Ascending aorta (tissue), 2 donors: ENCODE data around the gene NDFIP2. TPM values are rescaled to one million over a fixed set of nuclear protein-coding genes. Genes with fewer than 3 reads are reported as not detected.
"Not testable (repeated sequence)": the region's sequence is repeated elsewhere in the genome, so short reads cannot be mapped to it uniquely, and the experiment has no call there.

Experiments
- DNase-seq, 2 donors: peaks; one replicate each; pipeline ENCODE4 v3.0.0-alpha.2; 2019; ENCODE audit warnings: low spot score in 2 of 2
- H3K27ac ChIP-seq, 2 donors: fragments of 200-600 bp; sonication (generic); one replicate each; pipeline ENCODE4 v1.5.1; 2016 to 2017; ENCODE audit warnings: mild to moderate bottlenecking in 1 of 2
- H3K27me3 ChIP-seq: fragments of 200-600 bp; sonication (generic); one replicate; pipeline ENCODE4 v1.5.1; 2017
- H3K36me3 ChIP-seq, 2 donors: fragments of 200-600 bp; sonication (generic); one replicate each; pipeline ENCODE4 v1.5.1; 2016
- H3K4me1 ChIP-seq, 2 donors: fragments of 200-600 bp; sonication (generic); one replicate each; pipeline ENCODE4 v1.5.1; 2016 to 2017; ENCODE audit warnings: mild to moderate bottlenecking in 1 of 2
- H3K4me3 ChIP-seq, 2 donors: fragments of 200-600 bp; sonication (generic); one replicate each; pipeline ENCODE4 v1.5.1; 2016 to 2017; ENCODE audit warnings: mild to moderate bottlenecking in 1 of 2
- H3K9me3 ChIP-seq, 2 donors: fragments of 200-600 bp; sonication (generic); one replicate each; pipeline ENCODE4 v1.5.1; 2016
- intact Hi-C: fragments of 100-400 bp; cut with DNase I; formaldehyde crosslinking; loops from one replicate; pipeline ENCODE4 v1.15.1; 2023
- total RNA-seq: library from RNA; depleted of rRNA; stranded (reverse); fragments of >200 nt; gene quantifications from one replicate; pipeline ENCODE4 v1.1.0, GENCODE V29; 2016
- TF ChIP-seq, protein P1 (sequence below), 3 experiments: fragments of 200-600 bp in 2 of 3; fragments of 450-650 bp in 1 of 3; sonication (generic) in 2 of 3; IDR thresholded peaks; one replicate each; pipeline ENCODE4 v1.5.1; 2016 to 2019; ENCODE audit warnings: antibody characterized with exemption in 3 of 3, mild to moderate bottlenecking in 1 of 3, moderate library complexity in 1 of 3

The NDFIP2 gene
- total RNA-seq, 1 donor from 2014 or later: 16.6 TPM

DNA sequence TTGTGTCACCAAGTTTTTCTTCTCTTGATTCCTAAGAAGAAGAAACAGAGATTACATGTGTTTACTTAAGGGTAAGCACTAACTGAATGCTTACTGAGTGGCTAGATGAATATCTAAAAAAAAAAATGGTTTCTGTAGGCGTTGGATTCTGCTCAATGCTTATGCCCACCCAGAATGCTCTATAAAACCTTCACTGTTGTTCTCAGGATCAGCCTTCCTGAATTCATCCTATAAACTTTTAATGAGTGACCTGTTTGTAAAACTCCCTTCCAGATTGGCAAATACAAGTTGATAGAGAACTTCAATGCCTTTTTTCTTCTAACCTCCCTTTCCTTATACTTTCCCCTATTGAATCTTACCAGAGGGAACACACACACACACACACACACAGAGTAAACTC lies 90.2 kb downstream of the NDFIP2 start:
- DNase-seq: no peak
- intact Hi-C loops: no loop called here

DNA sequence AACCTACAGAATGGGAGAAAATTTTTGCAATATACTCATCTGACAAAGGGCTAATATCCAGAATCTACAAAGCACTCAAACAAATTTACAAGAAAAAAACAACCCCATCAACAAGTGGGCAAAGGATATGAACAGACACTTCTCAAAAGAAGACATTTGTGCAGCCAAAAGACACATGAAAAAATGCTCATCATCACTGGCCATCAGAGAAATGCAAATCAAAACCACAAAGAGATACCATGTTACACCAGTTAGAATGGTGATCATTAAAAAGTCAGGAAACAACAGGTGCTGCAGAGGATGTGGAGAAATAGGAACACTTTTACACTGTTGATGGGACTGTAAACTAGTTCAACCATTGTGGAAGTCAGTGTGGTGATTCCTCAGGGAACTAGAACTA lies 92.9 kb downstream of the NDFIP2 start:
- intact Hi-C loops: not testable (repeated sequence)

More for the DNA sequence above, 90.2 kb downstream of the NDFIP2 start:
- H3K36me3 ChIP-seq: no peaks in the 10 kb centered on the region
- TF ChIP-seq, protein P1, sequence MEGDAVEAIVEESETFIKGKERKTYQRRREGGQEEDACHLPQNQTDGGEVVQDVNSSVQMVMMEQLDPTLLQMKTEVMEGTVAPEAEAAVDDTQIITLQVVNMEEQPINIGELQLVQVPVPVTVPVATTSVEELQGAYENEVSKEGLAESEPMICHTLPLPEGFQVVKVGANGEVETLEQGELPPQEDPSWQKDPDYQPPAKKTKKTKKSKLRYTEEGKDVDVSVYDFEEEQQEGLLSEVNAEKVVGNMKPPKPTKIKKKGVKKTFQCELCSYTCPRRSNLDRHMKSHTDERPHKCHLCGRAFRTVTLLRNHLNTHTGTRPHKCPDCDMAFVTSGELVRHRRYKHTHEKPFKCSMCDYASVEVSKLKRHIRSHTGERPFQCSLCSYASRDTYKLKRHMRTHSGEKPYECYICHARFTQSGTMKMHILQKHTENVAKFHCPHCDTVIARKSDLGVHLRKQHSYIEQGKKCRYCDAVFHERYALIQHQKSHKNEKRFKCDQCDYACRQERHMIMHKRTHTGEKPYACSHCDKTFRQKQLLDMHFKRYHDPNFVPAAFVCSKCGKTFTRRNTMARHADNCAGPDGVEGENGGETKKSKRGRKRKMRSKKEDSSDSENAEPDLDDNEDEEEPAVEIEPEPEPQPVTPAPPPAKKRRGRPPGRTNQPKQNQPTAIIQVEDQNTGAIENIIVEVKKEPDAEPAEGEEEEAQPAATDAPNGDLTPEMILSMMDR (IDR thresholded peaks at IDR 0.05): no peak
- H3K27ac ChIP-seq: no peak overlapping the region
- no peaks in the 10 kb centered on the region for H3K9me3 ChIP-seq
- no peak overlapping the region for H3K4me3 ChIP-seq
- H3K27me3 ChIP-seq: no peaks in the 10 kb centered on the region
- no peaks in the 10 kb centered on the region for H3K4me1 ChIP-seq

DNA sequence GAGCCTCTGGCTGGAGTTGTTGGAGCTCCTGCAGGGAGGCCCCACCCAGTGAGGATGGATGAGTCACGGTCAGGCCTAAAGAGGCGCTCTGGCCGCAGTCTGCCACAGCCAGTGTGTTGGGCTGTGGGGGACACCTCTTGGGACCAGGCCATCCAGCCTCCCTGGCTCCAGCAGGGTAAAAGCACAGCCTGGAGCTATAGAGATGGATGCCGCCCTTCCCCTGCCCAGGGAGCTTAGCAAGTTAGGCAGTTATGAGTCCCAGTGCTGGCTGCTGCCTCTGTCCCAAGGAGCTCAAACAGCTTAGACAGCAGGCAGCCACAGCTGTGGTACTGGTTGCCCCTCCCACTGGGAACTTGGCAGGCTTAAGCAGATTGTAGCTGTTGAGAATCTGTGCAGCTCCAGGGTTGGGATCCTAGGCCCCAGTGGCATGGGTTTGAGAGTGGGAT lies 100.9 kb downstream of the NDFIP2 start:
- no peak for DNase-seq
- TF ChIP-seq, protein P1 (IDR thresholded peaks at IDR 0.05): no peak
- no peak overlapping the region for H3K4me3 ChIP-seq
- no peak overlapping the region for H3K27ac ChIP-seq
- H3K27me3 ChIP-seq: no peaks in the 10 kb centered on the region
- intact Hi-C loops: no loop called here
- no peaks in the 10 kb centered on the region for H3K4me1 ChIP-seq
- H3K36me3 ChIP-seq: no peaks in the 10 kb centered on the region
- no peaks in the 10 kb centered on the region for H3K9me3 ChIP-seq

More for the DNA sequence above, 92.9 kb downstream of the NDFIP2 start:
- not testable (repeated sequence) for DNase-seq, H3K27me3 ChIP-seq, H3K4me1 ChIP-seq, H3K36me3 ChIP-seq, H3K27ac ChIP-seq, H3K4me3 ChIP-seq, H3K9me3 ChIP-seq

DNA sequence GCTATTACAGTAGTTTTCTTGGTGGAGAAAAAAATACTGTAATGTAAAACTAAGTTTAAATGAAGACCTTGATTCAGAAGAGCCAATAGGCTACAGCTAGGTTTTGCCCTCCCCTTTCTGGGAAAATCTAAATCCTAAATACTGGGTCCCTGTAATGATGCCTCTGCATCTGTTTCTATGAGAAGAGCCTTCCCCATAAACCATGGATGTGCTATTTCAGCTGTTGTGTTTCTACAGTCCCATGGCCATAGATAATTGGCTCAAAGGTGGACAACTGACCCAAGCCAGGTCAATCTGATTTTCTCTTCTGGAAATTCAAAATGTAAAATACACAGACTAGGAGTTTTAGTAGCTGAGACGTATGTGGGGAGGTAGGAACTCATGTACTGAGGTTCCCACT lies 101.9 kb downstream of the NDFIP2 start:
- no peak for DNase-seq
- TF ChIP-seq, protein P1 (IDR thresholded peaks at IDR 0.05): no peak

DNA sequence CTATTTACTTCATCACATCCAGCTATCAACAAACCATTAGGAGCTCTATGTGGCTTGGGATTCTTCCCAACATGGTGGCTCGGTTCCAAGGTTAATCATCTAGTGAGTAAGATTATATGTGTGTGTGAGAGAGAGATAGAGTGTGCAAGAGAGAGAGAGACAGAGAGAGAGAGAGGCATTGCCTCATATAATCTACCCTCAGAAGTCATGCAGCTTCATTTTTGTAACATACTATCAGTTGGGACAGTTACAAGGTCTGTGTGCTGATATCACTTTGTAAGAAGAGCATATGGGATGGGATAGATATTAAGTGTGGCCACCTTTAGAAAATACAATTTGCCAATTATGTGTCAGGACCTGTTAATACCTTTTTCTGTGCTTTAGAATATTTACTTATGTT lies 104.1 kb downstream of the NDFIP2 start:
- H3K9me3 ChIP-seq: no peaks in the 10 kb centered on the region
- H3K4me3 ChIP-seq: no peak overlapping the region
- H3K27ac ChIP-seq: no peak overlapping the region
- no peaks in the 10 kb centered on the region for H3K4me1 ChIP-seq
- TF ChIP-seq, protein P1 (IDR thresholded peaks at IDR 0.05): no peak
- intact Hi-C loops: no loop called here
- no peaks in the 10 kb centered on the region for H3K27me3 ChIP-seq
- DNase-seq: no peak
- no peaks in the 10 kb centered on the region for H3K36me3 ChIP-seq

More for the DNA sequence above, 101.9 kb downstream of the NDFIP2 start:
- H3K9me3 ChIP-seq: no peaks in the 10 kb centered on the region
- no peaks in the 10 kb centered on the region for H3K36me3 ChIP-seq
- H3K4me3 ChIP-seq: no peak overlapping the region
- H3K27me3 ChIP-seq: no peaks in the 10 kb centered on the region
- intact Hi-C loops: no loop called here
- no peak overlapping the region for H3K27ac ChIP-seq
- no peaks in the 10 kb centered on the region for H3K4me1 ChIP-seq

DNA sequence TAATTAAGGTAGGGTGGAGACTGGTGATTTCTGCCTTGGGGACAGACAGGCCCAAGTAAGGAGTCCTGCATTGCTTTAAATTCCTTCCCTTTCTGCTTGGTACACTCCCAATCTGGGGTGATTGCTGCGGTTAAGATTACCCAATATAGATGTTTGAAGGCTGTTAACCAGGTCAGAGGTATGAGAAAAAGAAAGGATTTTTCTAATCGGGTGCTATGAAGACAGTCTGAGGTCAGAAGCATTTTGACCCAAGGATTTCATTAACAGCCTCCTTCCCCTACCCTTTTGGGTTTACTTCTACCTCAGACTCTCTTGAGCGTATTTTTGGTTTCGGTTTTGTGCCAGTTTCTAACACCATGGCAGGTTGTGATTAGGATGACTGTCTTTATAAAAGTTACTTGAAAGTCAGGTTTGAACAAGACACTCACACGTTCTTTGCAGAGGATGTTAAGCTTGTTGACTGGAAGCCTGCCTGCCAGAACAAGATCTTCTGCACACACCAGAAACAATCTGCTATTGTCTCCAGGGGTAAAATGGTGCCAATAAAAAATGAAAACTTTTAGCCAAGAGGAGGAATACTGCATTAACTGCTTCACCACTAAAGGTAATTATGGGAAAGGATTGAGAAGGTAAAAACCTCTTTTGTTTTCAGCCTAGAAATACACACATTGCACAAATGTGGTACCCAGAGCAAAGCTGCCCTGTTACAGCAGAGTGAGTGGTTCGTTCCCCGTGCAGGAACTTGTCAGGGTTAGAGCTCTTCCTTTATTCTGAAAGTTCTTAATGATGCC lies 108.8 kb downstream of the NDFIP2 start:
- H3K36me3 ChIP-seq: no peaks in the 10 kb centered on the region
- TF ChIP-seq, protein P1 (IDR thresholded peaks at IDR 0.05): no peak

More for the DNA sequence above, 108.8 kb downstream of the NDFIP2 start:
- Histone ChIP-seq H3K4me1 (no peaks in the 10 kb centered on the region), H3K27ac (no peak overlapping the region), H3K9me3 (no peaks in the 10 kb centered on the region), H3K27me3 (no peaks in the 10 kb centered on the region), H3K4me3 (no peak overlapping the region)
- no peak for DNase-seq
- intact Hi-C loops: no loop called here
